Keratinocyte (primary cell): ENCODE results near the gene CLIP4. TPM values are rescaled to one million over a fixed set of nuclear protein-coding genes. Genes with fewer than 3 reads are reported as not detected.

Experiments
- DNase-seq: peaks from one replicate; pipeline ENCODE4 v3.0.0-alpha.2; 2011; ENCODE audit warnings: low read depth, missing footprints, low spot score
- FAIRE-seq: peaks from 2 replicates; lab custom pipeline; 2011; peaks lifted over from hg19 to GRCh38; lab: Jason Lieb, UNC
- H2AFZ ChIP-seq: 2 replicates; pipeline ENCODE4 v1.6.0; 2012; ENCODE audit warnings: low read length, control low read depth, inconsistent platforms; ENCODE audit not compliant: control insufficient read depth
- H3K27ac ChIP-seq: 2 replicates; pipeline ENCODE4 v1.5.1; 2011; ENCODE audit warnings: low read length; ENCODE audit not compliant: control insufficient read depth, insufficient read depth
- H3K27me3 ChIP-seq: 3 replicates; pipeline ENCODE4 v1.6.0; 2011; ENCODE audit warnings: low read length; ENCODE audit not compliant: control insufficient read depth, insufficient read depth; ENCODE audit errors: extremely low read depth
- H3K36me3 ChIP-seq, 2 experiments: 2 replicates in 1 of 2; 3 replicates in 1 of 2; pipeline ENCODE4 v1.5.1; 2011; ENCODE audit warnings: low read length in 2 of 2, mild to moderate bottlenecking in 1 of 2; ENCODE audit not compliant: control insufficient read depth in 2 of 2, insufficient read depth in 2 of 2; ENCODE audit errors: extremely low read depth in 1 of 2
- H3K4me1 ChIP-seq: 3 replicates; pipeline ENCODE4 v1.5.1; 2011; ENCODE audit warnings: low read length; ENCODE audit not compliant: control insufficient read depth, insufficient read depth; ENCODE audit errors: extremely low read depth
- H3K4me2 ChIP-seq: 3 replicates; pipeline ENCODE4 v1.6.0; 2011; ENCODE audit warnings: low read depth, low read length; ENCODE audit not compliant: control insufficient read depth, insufficient read depth; ENCODE audit errors: extremely low read depth
- H3K4me3 ChIP-seq, 3 experiments: fragments of 200-600 bp in 1 of 3; sonication (generic) in 1 of 3; 2 replicates in 2 of 3; 3 replicates in 1 of 3; pipeline ENCODE4 v1.5.1; 2011 to 2016; ENCODE audit warnings: low read length in 3 of 3, mild to moderate bottlenecking in 3 of 3, control low read depth in 2 of 3, inconsistent platforms in 1 of 3, low read depth in 1 of 3, mixed read lengths in 1 of 3, mixed run types in 1 of 3, moderate library complexity in 1 of 3; ENCODE audit not compliant: control insufficient read depth in 2 of 3, insufficient read depth in 2 of 3; ENCODE audit errors: extremely low read depth in 1 of 3
- H3K79me2 ChIP-seq: 2 replicates; pipeline ENCODE4 v1.6.0; 2012; ENCODE audit warnings: low read length; ENCODE audit not compliant: control insufficient read depth, insufficient read depth
- H3K9ac ChIP-seq: 3 replicates; pipeline ENCODE4 v1.6.0; 2011; ENCODE audit warnings: low read length; ENCODE audit not compliant: control insufficient read depth, insufficient read depth; ENCODE audit errors: extremely low read depth
- H3K9me1 ChIP-seq: 3 replicates; pipeline ENCODE4 v1.6.0; 2011; ENCODE audit warnings: low read length; ENCODE audit not compliant: control insufficient read depth, insufficient read depth; ENCODE audit errors: extremely low read depth
- H3K9me3 ChIP-seq: 2 replicates; pipeline ENCODE4 v1.5.1; 2012; ENCODE audit warnings: low read depth, low read length; ENCODE audit not compliant: control insufficient read depth
- H4K20me1 ChIP-seq: 3 replicates; pipeline ENCODE4 v1.6.0; 2011; ENCODE audit warnings: low read length; ENCODE audit not compliant: control insufficient read depth, insufficient read depth; ENCODE audit errors: extremely low read depth
- CTCF ChIP-seq, 3 experiments: IDR thresholded peaks in 1 of 3; conservative IDR thresholded peaks in 1 of 3; optimal IDR thresholded peaks in 1 of 3; 2 replicates in 2 of 3; 3 replicates in 1 of 3; pipeline versions ENCODE3 to v1.5.1; 2011; ENCODE audit warnings: low read length in 3 of 3, mild to moderate bottlenecking in 3 of 3, moderate library complexity in 2 of 3, control low read depth in 1 of 3, inconsistent platforms in 1 of 3; ENCODE audit not compliant: insufficient read depth in 2 of 3; ENCODE audit errors: extremely low read depth in 1 of 3
- EZH2 ChIP-seq: IDR thresholded peaks from one replicate; pipeline ENCODE4 v1.6.1; 2012; ENCODE audit warnings: inconsistent platforms, mild to moderate bottlenecking, low read length, moderate library complexity
- dilution Hi-C: fragments of 300-500 bp; cut with MboI; formaldehyde crosslinking; loops from one replicate; pipeline ENCODE4 v1.7.0; 2020; ENCODE audit warnings: low sequenced_read_pairs; ENCODE audit not compliant: extremely low pct_ligation_motif_present
- polyA plus RNA-seq, 5 experiments: library from polyadenylated mRNA; depleted of rRNA in 3 of 5; stranded (reverse) in 3 of 5; stranded (forward) in 1 of 5; unstranded in 1 of 5; fragments of >200 nt; gene quantifications; 1 replicate in 1 of 5; 2 replicates in 3 of 5; 3 replicates in 1 of 5; pipeline versions ENCODE4 v1.2.1 to v1.2.3, GENCODE V29; 2011 to 2012; ENCODE audit warnings: missing spikeins in 2 of 5, low read depth in 1 of 5, low replicate concordance in 1 of 5

Gene CLIP4
- polyA plus RNA-seq, 1 donor (not counting 4 experiments of a cell fraction or from before 2014, with no cell fraction given), result 46.6 TPM

GRCh38 chr2:29192526-29192925 lies 77.3 kb downstream of the CLIP4 start:
- Histone ChIP-seq H4K20me1 (no peaks in the 10 kb centered on the region), H2AFZ (no peak overlapping the region), H3K9ac (no peak overlapping the region), H3K27me3 (no peaks in the 10 kb centered on the region), H3K4me3 (no peak overlapping the region), H3K36me3 (peaks cover 0 to 1% of the 10 kb centered on the region in 2 experiments), H3K4me2 (no peak overlapping the region), H3K9me1 (no peaks in the 10 kb centered on the region), H3K27ac (no peak overlapping the region), H3K4me1 (no peaks in the 10 kb centered on the region), H3K79me2 (no peaks in the 10 kb centered on the region), H3K9me3 (no peaks in the 10 kb centered on the region)
- dilution Hi-C loops, result loop anchor here (25.0 kb wide), 1 partner anchor 130 kb away; the partner anchor contains the start of gene PCARE
- TF ChIP-seq CTCF (optimal IDR thresholded peaks at IDR 0.05 in 1 of 3, IDR thresholded peaks at IDR 0.05 in 1 of 3, conservative IDR thresholded peaks at IDR 0.05 in 1 of 3; ENCODE audit: extremely low read depth in 1 of 3, insufficient read depth in 2 of 3, low read length in 3 of 3) (no peak), EZH2 (no peak)
- DNase-seq (no peak), FAIRE-seq (no peak)

- no peak overlapping the region for H2AFZ ChIP-seq
- H4K20me1 ChIP-seq, result no peaks in the 10 kb centered on the region
- no peak for FAIRE-seq
- H3K36me3 ChIP-seq, result peaks cover 0 to 2% of the 10 kb centered on the region in 2 experiments
- no peak for DNase-seq
- no peaks in the 10 kb centered on the region for H3K27me3 ChIP-seq
- H3K27ac ChIP-seq, result no peak overlapping the region
- no peak overlapping the region for H3K9ac ChIP-seq
- no peak overlapping the region for H3K4me3 ChIP-seq
- no peaks in the 10 kb centered on the region for H3K4me1 ChIP-seq
- H3K9me1 ChIP-seq, result no peaks in the 10 kb centered on the region
- no peaks in the 10 kb centered on the region for H3K9me3 ChIP-seq
- TF ChIP-seq EZH2 (no peak), CTCF (optimal IDR thresholded peaks at IDR 0.05 in 1 of 3, IDR thresholded peaks at IDR 0.05 in 1 of 3, conservative IDR thresholded peaks at IDR 0.05 in 1 of 3; ENCODE audit: extremely low read depth in 1 of 3, insufficient read depth in 2 of 3, low read length in 3 of 3) (no peak)
- no peak overlapping the region for H3K4me2 ChIP-seq
- dilution Hi-C loops, result loop anchor here (25.0 kb wide), 1 partner anchor 131 kb away; the partner anchor contains the start of gene PCARE
- no peaks in the 10 kb centered on the region for H3K79me2 ChIP-seq
Measured at GRCh38 chr2:29193111-29193510, 77.9 kb downstream of the CLIP4 start.
